Thoracic aorta (tissue), 2 donors: Measurements from ENCODE around the gene FGD5. TPM values are rescaled to one million over a fixed set of nuclear protein-coding genes. Genes with fewer than 3 reads are reported as not detected.

ENCODE experiments used
- ATAC-seq: fragments of 150-250 bp; one replicate; pipeline ENCODE4 v1.8.0; 2017; ENCODE audit warnings: low read depth; ENCODE audit not compliant: insufficient number of reproducible peaks, low FRiP score
- DNase-seq: peaks from one replicate; pipeline ENCODE4 v3.0.0-alpha.2; 2020; ENCODE audit warnings: low spot score
- H3K27ac ChIP-seq, 2 donors: fragments of 200-600 bp; sonication (generic); 1 replicate in 1 of 2; 2 replicates in 1 of 2; pipeline ENCODE4 v1.5.1; 2016; ENCODE audit warnings: mild to moderate bottlenecking in 2 of 2, moderate library complexity in 2 of 2
- H3K27me3 ChIP-seq: fragments of 200-600 bp; sonication (generic); replicated peaks from 2 replicates; pipeline ENCODE4 v1.6.0; 2016; ENCODE audit warnings: mild to moderate bottlenecking; ENCODE audit not compliant: insufficient read depth
- H3K36me3 ChIP-seq: fragments of 200-600 bp; sonication (generic); one replicate; pipeline ENCODE4 v1.5.1; 2016
- H3K4me1 ChIP-seq, 2 donors: fragments of 200-600 bp; sonication (generic); 1 replicate in 1 of 2; 2 replicates in 1 of 2; pipeline versions ENCODE4 v1.5.1 to v1.6.0; 2016; ENCODE audit warnings: low read depth in 2 of 2, mild to moderate bottlenecking in 1 of 2; ENCODE audit not compliant: control insufficient read depth in 1 of 2
- H3K4me3 ChIP-seq: fragments of 200-600 bp; sonication (generic); 2 replicates; pipeline ENCODE4 v1.5.1; 2016; ENCODE audit warnings: mild to moderate bottlenecking
- H3K9me3 ChIP-seq: fragments of 200-600 bp; sonication (generic); 2 replicates; pipeline ENCODE4 v1.5.1; 2016
- total RNA-seq, 2 donors: library from RNA; depleted of rRNA; stranded (reverse); fragments of >200 nt; gene quantifications; one replicate each; pipeline versions ENCODE4 v1.1.0 to v1.2.3, GENCODE V29; 2016
- TF ChIP-seq, protein P1 (sequence below): fragments of 200-600 bp; sonication (generic); IDR thresholded peaks from one replicate; pipeline ENCODE4 v1.5.1; 2019; ENCODE audit warnings: antibody characterized with exemption

Gene FGD5
- total RNA-seq, 2 donors from 2014 or later = 15.4 to 21.4 TPM

DNA sequence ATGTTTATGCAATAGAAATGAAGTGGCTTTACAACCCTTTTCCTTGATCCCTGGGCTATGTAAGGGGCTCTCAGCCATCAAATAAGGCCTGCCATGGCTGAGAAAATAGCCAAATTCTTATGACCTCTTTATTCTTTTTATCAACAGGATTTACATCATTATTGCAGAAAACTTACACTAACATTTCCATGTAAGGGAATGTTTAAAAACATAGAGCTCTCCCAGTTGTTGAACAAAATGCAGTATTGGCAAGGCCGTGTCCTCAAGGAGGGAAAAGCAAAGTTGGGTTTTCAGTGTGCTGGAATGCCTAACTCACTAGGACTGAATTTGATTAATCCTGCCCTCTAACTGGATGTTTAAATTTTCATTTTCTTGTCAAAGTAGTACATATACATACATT, 150.9 kb downstream of the FGD5 start:
- Histone ChIP-seq H3K4me1 (peaks cover 0 to 4% of the 10 kb centered on the region in 2 donors), H3K9me3 (no peaks in the 10 kb centered on the region), H3K4me3 (no peak overlapping the region), H3K27ac (no peak overlapping the region), H3K27me3 (no peaks in the 10 kb centered on the region), H3K36me3 (peaks cover 8% of the 10 kb centered on the region)
- TF ChIP-seq, protein P1, sequence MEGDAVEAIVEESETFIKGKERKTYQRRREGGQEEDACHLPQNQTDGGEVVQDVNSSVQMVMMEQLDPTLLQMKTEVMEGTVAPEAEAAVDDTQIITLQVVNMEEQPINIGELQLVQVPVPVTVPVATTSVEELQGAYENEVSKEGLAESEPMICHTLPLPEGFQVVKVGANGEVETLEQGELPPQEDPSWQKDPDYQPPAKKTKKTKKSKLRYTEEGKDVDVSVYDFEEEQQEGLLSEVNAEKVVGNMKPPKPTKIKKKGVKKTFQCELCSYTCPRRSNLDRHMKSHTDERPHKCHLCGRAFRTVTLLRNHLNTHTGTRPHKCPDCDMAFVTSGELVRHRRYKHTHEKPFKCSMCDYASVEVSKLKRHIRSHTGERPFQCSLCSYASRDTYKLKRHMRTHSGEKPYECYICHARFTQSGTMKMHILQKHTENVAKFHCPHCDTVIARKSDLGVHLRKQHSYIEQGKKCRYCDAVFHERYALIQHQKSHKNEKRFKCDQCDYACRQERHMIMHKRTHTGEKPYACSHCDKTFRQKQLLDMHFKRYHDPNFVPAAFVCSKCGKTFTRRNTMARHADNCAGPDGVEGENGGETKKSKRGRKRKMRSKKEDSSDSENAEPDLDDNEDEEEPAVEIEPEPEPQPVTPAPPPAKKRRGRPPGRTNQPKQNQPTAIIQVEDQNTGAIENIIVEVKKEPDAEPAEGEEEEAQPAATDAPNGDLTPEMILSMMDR = no peak
- DNase-seq (no peak), ATAC-seq (no peak)

DNA sequence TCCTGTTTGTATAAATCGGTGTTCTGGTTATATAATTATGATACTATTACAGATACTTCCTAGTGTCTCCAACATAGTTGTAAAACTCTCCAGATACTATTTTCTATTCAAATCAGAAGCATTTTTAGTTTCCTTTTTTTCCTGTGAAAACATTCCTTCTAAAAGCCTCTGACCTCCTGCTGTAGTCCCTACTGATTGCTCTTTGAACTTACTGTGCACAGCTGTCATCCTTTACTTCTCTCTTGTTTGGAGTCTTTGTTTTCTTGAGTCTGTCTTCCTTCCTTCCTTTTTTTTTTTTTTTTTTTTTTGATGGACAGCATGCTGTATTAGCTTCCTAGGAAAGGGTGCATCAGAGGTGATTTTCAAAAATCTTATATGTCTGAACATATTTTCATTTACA, 157.6 kb downstream of the FGD5 start:
- ATAC-seq = no peak
- Histone ChIP-seq H3K4me3 (no peak overlapping the region), H3K4me1 (peaks cover 0 to 5% of the 10 kb centered on the region in 2 donors), H3K27me3 (no peaks in the 10 kb centered on the region), H3K36me3 (peaks cover 8% of the 10 kb centered on the region), H3K9me3 (no peaks in the 10 kb centered on the region), H3K27ac (no peak overlapping the region)
- DNase-seq = no peak
- TF ChIP-seq, protein P1 = no peak

DNA sequence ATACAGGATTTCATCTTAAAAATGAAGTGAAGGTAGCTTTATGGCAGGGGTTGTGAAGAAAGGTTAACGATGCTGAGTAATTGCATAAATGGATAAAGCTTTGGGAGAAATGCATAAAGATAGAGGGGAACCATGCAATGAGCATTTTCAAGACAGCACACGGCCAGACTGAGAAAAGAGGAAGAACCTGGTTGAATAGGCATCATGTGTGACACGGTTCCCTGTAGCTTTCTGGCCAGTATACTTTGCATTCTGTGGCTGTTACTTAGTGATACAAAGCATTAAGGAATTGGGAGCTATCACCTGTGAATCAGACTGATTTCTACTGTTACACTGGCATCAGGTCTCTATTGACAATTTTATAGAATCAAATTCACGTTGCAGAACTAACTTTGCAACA, 161.9 kb downstream of the FGD5 start:
- ATAC-seq (no peak), DNase-seq (no peak)
- TF ChIP-seq, protein P1 = no peak
- Histone ChIP-seq H3K9me3 (no peaks in the 10 kb centered on the region), H3K4me3 (no peak overlapping the region), H3K27me3 (no peaks in the 10 kb centered on the region), H3K36me3 (no peaks in the 10 kb centered on the region), H3K27ac (no peak overlapping the region), H3K4me1 (peaks cover 0 to 2% of the 10 kb centered on the region in 2 donors)

Other genes starting within 250 kb of the FGD5 start
- gene CCDC174, start 167.2 kb upstream of the FGD5 start, total RNA-seq = 10 to 100 TPM in 1 of 2 donors, 1 to 10 TPM in 1; 9.6 to 34.6 TPM
- gene C3orf20, start 143.8 kb upstream of the FGD5 start, total RNA-seq = not detected
- gene NR2C2, start 128.6 kb downstream of the FGD5 start, total RNA-seq = 10 to 100 TPM; 43.5 to 79.1 TPM
- 10 to 100 TPM; 13.8 to 31.0 TPM for gene MRPS25, start 246.4 kb downstream of the FGD5 start, total RNA-seq